Ovary (tissue), 3 donors: ENCODE data around the gene PSMD7.

Experiments
- CTCF ChIP-seq, 3 donors: fragments of 450-650 bp in 2 of 3; fragments of 200-600 bp in 1 of 3; IDR thresholded peaks; one replicate each; pipeline versions ENCODE4 v1.5.1 to v1.8.0; 2016 to 2022; ENCODE audit warnings: antibody characterized with exemption in 3 of 3, mild to moderate bottlenecking in 1 of 3
- POLR2A ChIP-seq: fragments of 450-650 bp; IDR thresholded peaks from one replicate; pipeline ENCODE4 v1.6.1; 2017; ENCODE audit warnings: antibody characterized with exemption, mild to moderate bottlenecking, moderate library complexity
- donor health status: DM: no; HTN: no; CAD: no.

DNA sequence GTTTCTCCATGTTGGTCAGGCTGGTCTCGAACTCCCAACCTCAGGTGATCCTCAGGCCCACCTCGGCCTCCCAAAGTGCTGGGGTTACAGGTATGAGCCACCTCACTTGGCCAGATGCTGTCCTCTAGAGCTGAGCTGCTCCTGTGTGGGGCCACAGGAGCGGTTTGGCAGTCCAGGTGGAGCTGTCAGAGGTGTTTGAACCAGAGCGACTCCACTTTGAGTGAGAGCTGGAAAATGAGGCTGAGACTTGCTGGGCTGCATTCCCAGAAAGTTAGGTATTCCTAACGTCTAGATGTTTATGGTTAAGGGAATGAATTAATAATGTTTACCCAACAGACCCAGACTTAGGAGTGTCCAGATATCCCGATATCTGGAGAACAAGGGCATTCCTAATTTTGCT lies 16.8 kb upstream of the PSMD7 start:
- TF ChIP-seq POLR2A (no peak), CTCF (IDR thresholded peaks at IDR 0.05) (no peak)
